IMR-90 (cell line): ENCODE measurements around the gene UBN2. TPM values are rescaled to one million over a fixed set of nuclear protein-coding genes. Genes with fewer than 3 reads are reported as not detected.

Experiments used
- ATAC-seq: fragments of 200-7000 bp; cut with Tn5 transposase; 2 replicates; pipeline ENCODE4 v1.9.1; 2020; ENCODE audit warnings: low read depth, mild to moderate bottlenecking, moderate library complexity
- BruUV-seq: library from RNA; stranded (reverse); fragments of 400-500 nt; replicated peaks from 2 replicates; lab custom pipeline; 2021; lab: Mats Ljungman, UMichigan
- CTCF ChIA-PET: fragments of 300-600 bp; formaldehyde crosslinking; extraction: SDS; loops from one replicate; lab custom pipeline; 2021; ENCODE audit warnings: antibody characterized with exemption; lab: Yijun Ruan, JAX
- POLR2A ChIA-PET: fragments of 300-600 bp; sonication (Branson Sonifier 250); formaldehyde crosslinking; loops from one replicate; lab custom pipeline; 2022; ENCODE audit warnings: antibody characterized with exemption; ENCODE audit not compliant: unreplicated experiment; lab: Charles Lee
- DNase-seq: peaks from one replicate; pipeline ENCODE4 v3.0.0; 2013
- H2AFZ ChIP-seq: replicated peaks from 2 replicates; pipeline ENCODE3; 2013; ENCODE audit warnings: low read length, mild to moderate bottlenecking; ENCODE audit not compliant: poor library complexity
- H2AK5ac ChIP-seq: 2 replicates; pipeline ENCODE4 v1.6.1; 2013; ENCODE audit warnings: low read depth, low read length, inconsistent platforms
- H2AK9ac ChIP-seq: replicated peaks from 2 replicates; pipeline ENCODE3; 2013; ENCODE audit warnings: mild to moderate bottlenecking, low read depth, low read length, moderate library complexity; ENCODE audit not compliant: poor library complexity
- H2BK120ac ChIP-seq: 2 replicates; pipeline ENCODE4 v1.6.1; 2013; ENCODE audit warnings: low read depth, low read length, inconsistent platforms
- H2BK15ac ChIP-seq: 3 replicates; pipeline ENCODE4 v1.6.1; 2013; ENCODE audit warnings: low read depth, low read length, inconsistent platforms
- H2BK20ac ChIP-seq: 2 replicates; pipeline ENCODE4 v1.6.1; 2013; ENCODE audit warnings: low read depth, mild to moderate bottlenecking, inconsistent platforms, low read length, moderate library complexity
- H2BK5ac ChIP-seq: 2 replicates; pipeline ENCODE4 v1.6.1; 2013; ENCODE audit warnings: mild to moderate bottlenecking, low read depth, low read length, inconsistent platforms; ENCODE audit not compliant: poor library complexity, severe bottlenecking
- H3K14ac ChIP-seq: replicated peaks from 2 replicates; pipeline ENCODE4 v1.6.1; 2013; ENCODE audit warnings: low read depth, low read length, inconsistent platforms
- H3K18ac ChIP-seq: 2 replicates; pipeline ENCODE4 v1.6.1; 2013; ENCODE audit warnings: low read depth, low read length, control low read depth
- H3K23ac ChIP-seq: 2 replicates; pipeline ENCODE4 v1.6.1; 2013; ENCODE audit warnings: low read depth, low read length, inconsistent platforms
- H3K27ac ChIP-seq: 2 replicates; pipeline ENCODE4 v1.5.1; 2013; ENCODE audit warnings: mild to moderate bottlenecking, control low read depth, low read length; ENCODE audit not compliant: insufficient read depth
- H3K27me3 ChIP-seq: 2 replicates; pipeline ENCODE4 v1.6.1; 2013; ENCODE audit warnings: low read length; ENCODE audit not compliant: control insufficient read depth, insufficient read depth
- H3K36me3 ChIP-seq: 2 replicates; pipeline ENCODE4 v1.6.1; 2013; ENCODE audit warnings: low read length, mixed read lengths; ENCODE audit not compliant: control insufficient read depth, insufficient read depth
- H3K4ac ChIP-seq: 2 replicates; pipeline ENCODE4 v1.6.1; 2013; ENCODE audit warnings: low read depth, low read length, inconsistent platforms
- H3K4me1 ChIP-seq: 2 replicates; pipeline ENCODE4 v1.6.1; 2013; ENCODE audit warnings: low read length, mixed read lengths; ENCODE audit not compliant: control insufficient read depth, insufficient read depth
- H3K4me2 ChIP-seq: 2 replicates; pipeline ENCODE4 v1.6.1; 2013; ENCODE audit warnings: low read depth, mild to moderate bottlenecking, control low read depth, low read length, moderate library complexity
- H3K4me3 ChIP-seq: 2 replicates; pipeline ENCODE4 v1.5.1; 2013; ENCODE audit warnings: low read depth, mild to moderate bottlenecking, control low read depth, low read length, moderate library complexity; ENCODE audit not compliant: insufficient read depth
- H3K56ac ChIP-seq: 2 replicates; pipeline ENCODE4 v1.6.1; 2013; ENCODE audit warnings: low read length, inconsistent platforms; ENCODE audit not compliant: insufficient read depth; ENCODE audit errors: extremely low read depth
- H3K79me1 ChIP-seq, 2 experiments: 2 replicates each; pipeline ENCODE4 v1.6.1; 2013; ENCODE audit warnings: low read length in 2 of 2, inconsistent platforms in 1 of 2, low read depth in 1 of 2
- H3K9ac ChIP-seq: 2 replicates; pipeline ENCODE4 v1.6.1; 2013; ENCODE audit warnings: low read depth, low read length, control low read depth
- H3K9me1 ChIP-seq: 2 replicates; pipeline ENCODE4 v1.6.1; 2013; ENCODE audit warnings: low read length, inconsistent platforms; ENCODE audit not compliant: insufficient read depth
- H3K9me3 ChIP-seq: 2 replicates; pipeline ENCODE4 v1.6.1; 2013; ENCODE audit warnings: low read length; ENCODE audit not compliant: control insufficient read depth, insufficient read depth
- H4K20me1 ChIP-seq: 2 replicates; pipeline ENCODE4 v1.6.1; 2013; ENCODE audit warnings: low read length, inconsistent platforms; ENCODE audit not compliant: insufficient read depth
- H4K5ac ChIP-seq: 2 replicates; pipeline ENCODE4 v1.6.1; 2013; ENCODE audit warnings: mild to moderate bottlenecking, low read depth, low read length, control low read depth
- H4K8ac ChIP-seq, 2 experiments: 2 replicates each; pipeline ENCODE4 v1.6.1; 2013; ENCODE audit warnings: low read depth in 2 of 2, low read length in 2 of 2, control low read depth in 1 of 2, inconsistent platforms in 1 of 2
- H4K91ac ChIP-seq: 2 replicates; pipeline ENCODE4 v1.6.1; 2013; ENCODE audit warnings: low read depth, low read length, inconsistent platforms; ENCODE audit not compliant: insufficient read depth
- BHLHE40 ChIP-seq: fragments of 150-350 bp; IDR thresholded peaks from 2 replicates; pipeline ENCODE4 v1.6.1; 2016; ENCODE audit warnings: mild to moderate bottlenecking, low read depth, low read length
- CHD1 ChIP-seq: IDR thresholded peaks from 2 replicates; pipeline ENCODE4 v1.6.1; 2012; ENCODE audit warnings: low read depth, low read length, improper control_type of control experiment
- ELK1 ChIP-seq: fragments of 150-350 bp; IDR thresholded peaks from 2 replicates; pipeline ENCODE4 v1.6.1; 2016; ENCODE audit warnings: low read depth, mild to moderate bottlenecking, low read length, moderate library complexity, borderline replicate concordance
- FOS ChIP-seq: fragments of 150-350 bp; IDR thresholded peaks from 2 replicates; pipeline ENCODE4 v1.6.1; 2016; ENCODE audit warnings: low read depth, low read length
- MAFK ChIP-seq: IDR thresholded peaks from 2 replicates; pipeline ENCODE4 v1.6.1; 2012; ENCODE audit warnings: low read depth, low read length, improper control_type of control experiment
- MAZ ChIP-seq: IDR thresholded peaks from 2 replicates; pipeline ENCODE4 v1.6.1; 2012; ENCODE audit warnings: low read depth, mild to moderate bottlenecking, low read length, improper control_type of control experiment, moderate library complexity, borderline replicate concordance
- MXI1 ChIP-seq: IDR thresholded peaks from 2 replicates; pipeline ENCODE4 v1.6.1; 2012; ENCODE audit warnings: low read depth, mild to moderate bottlenecking, low read length, moderate library complexity, borderline replicate concordance
- NFE2L2 ChIP-seq: fragments of 150-350 bp; IDR thresholded peaks from 2 replicates; pipeline ENCODE4 v1.6.1; 2016; ENCODE audit warnings: low read depth, mild to moderate bottlenecking, low read length
- RAD21 ChIP-seq: IDR thresholded peaks from 2 replicates; pipeline ENCODE4 v1.6.1; 2012; ENCODE audit warnings: low read length, improper control_type of control experiment
- RCOR1 ChIP-seq: IDR thresholded peaks from 2 replicates; pipeline ENCODE4 v1.6.1; 2012; ENCODE audit warnings: mild to moderate bottlenecking, low read length, improper control_type of control experiment; ENCODE audit not compliant: insufficient replicate concordance
- RFX5 ChIP-seq: IDR thresholded peaks from 2 replicates; pipeline ENCODE4 v1.8.0; 2012; ENCODE audit warnings: low read depth, mild to moderate bottlenecking, low read length, moderate library complexity
- SMC3 ChIP-seq: fragments of 150-350 bp; IDR thresholded peaks from 2 replicates; pipeline ENCODE4 v1.6.1; 2016; ENCODE audit warnings: low read depth, mild to moderate bottlenecking, antibody characterized with exemption, low read length, moderate library complexity
- USF2 ChIP-seq: fragments of 150-350 bp; IDR thresholded peaks from 2 replicates; pipeline ENCODE4 v1.6.1; 2017; ENCODE audit warnings: mild to moderate bottlenecking, antibody characterized with exemption, low read length, low read depth
- WGBS, 2 experiments: methylation state at CpG; one replicate each; pipeline versions ENCODE4 v1.1.5 to v1.1.7; 2013; ENCODE audit warnings: missing lambda C conversion rate in 2 of 2; ENCODE audit not compliant: insufficient read length in 1 of 2; ENCODE audit errors: extremely low coverage in 2 of 2; 5-methylcytosine and 5-hydroxymethylcytosine counted together
- dilution Hi-C: fragments of 300-500 bp; cut with HindIII; formaldehyde crosslinking; loops from one replicate; pipeline ENCODE4 v1.14.3; 2018; ENCODE audit warnings: low sequenced_read_pairs; ENCODE audit not compliant: unreplicated experiment
- in situ Hi-C: fragments of 300-500 bp; cut with MboI; formaldehyde crosslinking; loops from 3 replicates; pipeline ENCODE4 v1.14.3; 2019; ENCODE audit warnings: low sequenced_read_pairs, inconsistent platforms, mixed read lengths
- intact Hi-C: fragments of 100-400 bp; cut with micrococcal nuclease; formaldehyde crosslinking; loops from 2 replicates; pipeline ENCODE4 v1.10.0; 2022
- polyA plus RNA-seq, 3 experiments: library from polyadenylated mRNA; depleted of rRNA; stranded (reverse); fragments of >200 nt; gene quantifications; 2 replicates each; pipeline ENCODE4 v1.2.3, GENCODE V29; 2012; ENCODE audit warnings: low replicate concordance in 1 of 3
- total RNA-seq: library from RNA; depleted of rRNA; stranded (reverse); fragments of >200 nt; gene quantifications from 2 replicates; pipeline ENCODE4 v1.2.3, GENCODE V29; 2012
- TF ChIP-seq, protein P1 (sequence below): conservative IDR thresholded peaks from 2 replicates; pipeline ENCODE4 v1.5.1; 2012; ENCODE audit warnings: mild to moderate bottlenecking, low read depth, low read length, improper control_type of control experiment

UBN2 gene
- total and polyA plus RNA-seq, 2 of the 4 experiments (the other 2 are of a cell fraction) = 1.6 to 2.3 TPM

GRCh38 chr7:139294241-139294640, 63.2 kb downstream of the UBN2 start:
- Histone ChIP-seq H3K56ac (no peak overlapping the region), H4K91ac (no peak overlapping the region), H4K8ac (no peak overlapping the region), H3K4ac (no peak overlapping the region), H2AFZ (no peak overlapping the region), H2BK120ac (no peak overlapping the region), H3K9ac (no peak overlapping the region), H4K5ac (no peak overlapping the region), H2AK9ac (no peak overlapping the region), H2AK5ac (no peak overlapping the region), H3K36me3 (peaks cover 12% of the 10 kb centered on the region), H3K9me3 (no peaks in the 10 kb centered on the region), H3K4me1 (no peaks in the 10 kb centered on the region), H4K20me1 (no peaks in the 10 kb centered on the region), H3K18ac (no peak overlapping the region), H3K14ac (no peak overlapping the region), H2BK15ac (no peak overlapping the region), H3K79me1 (no peaks in the 10 kb centered on the region), H3K4me2 (no peak overlapping the region), H3K4me3 (no peak overlapping the region), H2BK5ac (no peak overlapping the region), H3K27ac (no peak overlapping the region), H2BK20ac (no peak overlapping the region), H3K27me3 (no peaks in the 10 kb centered on the region), H3K23ac (no peak overlapping the region), H3K9me1 (peaks cover 4% of the 10 kb centered on the region; the same call in 1 of the 2 replicates)
- POLR2A ChIA-PET = no interaction called here
- no TSS peak for BruUV-seq
- dilution Hi-C loops = no loop called here
- TF ChIP-seq CHD1 (no peak), RCOR1 (no peak), SMC3 (no peak), ELK1 (no peak), NFE2L2 (no peak), MXI1 (no peak), BHLHE40 (no peak), MAFK (no peak), FOS (no peak), MAZ (no peak), USF2 (no peak), RAD21 (no peak), RFX5 (no peak)
- TF ChIP-seq, protein P1, sequence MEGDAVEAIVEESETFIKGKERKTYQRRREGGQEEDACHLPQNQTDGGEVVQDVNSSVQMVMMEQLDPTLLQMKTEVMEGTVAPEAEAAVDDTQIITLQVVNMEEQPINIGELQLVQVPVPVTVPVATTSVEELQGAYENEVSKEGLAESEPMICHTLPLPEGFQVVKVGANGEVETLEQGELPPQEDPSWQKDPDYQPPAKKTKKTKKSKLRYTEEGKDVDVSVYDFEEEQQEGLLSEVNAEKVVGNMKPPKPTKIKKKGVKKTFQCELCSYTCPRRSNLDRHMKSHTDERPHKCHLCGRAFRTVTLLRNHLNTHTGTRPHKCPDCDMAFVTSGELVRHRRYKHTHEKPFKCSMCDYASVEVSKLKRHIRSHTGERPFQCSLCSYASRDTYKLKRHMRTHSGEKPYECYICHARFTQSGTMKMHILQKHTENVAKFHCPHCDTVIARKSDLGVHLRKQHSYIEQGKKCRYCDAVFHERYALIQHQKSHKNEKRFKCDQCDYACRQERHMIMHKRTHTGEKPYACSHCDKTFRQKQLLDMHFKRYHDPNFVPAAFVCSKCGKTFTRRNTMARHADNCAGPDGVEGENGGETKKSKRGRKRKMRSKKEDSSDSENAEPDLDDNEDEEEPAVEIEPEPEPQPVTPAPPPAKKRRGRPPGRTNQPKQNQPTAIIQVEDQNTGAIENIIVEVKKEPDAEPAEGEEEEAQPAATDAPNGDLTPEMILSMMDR = no peak
- in situ Hi-C loops = no loop called here
- DNase-seq (no peak), ATAC-seq (no peak)
- CTCF ChIA-PET = interaction anchor here (0.6 kb wide), 1 partner anchor 26 kb away, joined by 4 read pairs; no protein-coding TSS in a partner anchor
- WGBS, 2 experiments = 100% methylated on average over 1 of the region's 4 CpGs; no CpG with 5 or more reads in 1 of the 2 experiments
- intact Hi-C loops = no loop called here
